Tongue (tissue), 1 donor: Measurements from ENCODE around the gene MAU2. TPM values are rescaled to one million over a fixed set of nuclear protein-coding genes. Genes with fewer than 3 reads are reported as not detected.

Source experiments
- total RNA-seq: library from RNA; depleted of rRNA; stranded (reverse); fragments of >200 nt; gene quantifications from one replicate; pipeline ENCODE4 v1.2.3, GENCODE V29; 2014

The MAU2 gene
- total RNA-seq, 1 donor from 2014 or later = 59.6 TPM

Other genes starting within 250 kb of the MAU2 start
- gene TMEM161A, start 182.4 kb upstream of the MAU2 start, total RNA-seq = 18.1 TPM
- not detected for gene MEF2B, start 150.6 kb upstream of the MAU2 start, total RNA-seq
- 8.5 TPM for gene BORCS8, start 128.7 kb upstream of the MAU2 start, total RNA-seq
- gene RFXANK, start 128.6 kb upstream of the MAU2 start, total RNA-seq = 24.0 TPM
- 6.8 TPM for gene NR2C2AP, start 117.4 kb upstream of the MAU2 start, total RNA-seq
- under 0.01 TPM for gene NCAN, start 108.9 kb upstream of the MAU2 start, total RNA-seq
- gene TM6SF2, start 47.5 kb upstream of the MAU2 start, total RNA-seq = 1.5 TPM
- gene SUGP1, start 320 bp upstream of the MAU2 start, total RNA-seq = 16.5 TPM
- gene GATAD2A, start 84.8 kb downstream of the MAU2 start, total RNA-seq = 24.0 TPM
- 1.7 TPM for gene TSSK6, start 194.7 kb downstream of the MAU2 start, total RNA-seq
- gene NDUFA13, start 195.4 kb downstream of the MAU2 start, total RNA-seq = 94.5 TPM
- 0.62 TPM for gene YJEFN3, start 208.1 kb downstream of the MAU2 start, total RNA-seq
- gene CILP2, start 217.4 kb downstream of the MAU2 start, total RNA-seq = 5.5 TPM